Activated B cell treated with CpG ODN at 0.5 μM for 24 hours (primary cell): ENCODE results near the gene LMX1A. TPM values are rescaled to one million over a fixed set of nuclear protein-coding genes. Genes with fewer than 3 reads are reported as not detected.

ENCODE experiments used
- ATAC-seq: fragments of 200-7000 bp; cut with Tn5 transposase; one replicate; pipeline ENCODE4 v1.10.0; 2021; ENCODE audit warnings: low read depth, mild to moderate bottlenecking, moderate library complexity
- CTCF ChIA-PET: fragments of 350-600 bp; sonication (Branson Sonifier 250); formaldehyde crosslinking; loops from one replicate; lab custom pipeline; 2021; ENCODE audit warnings: antibody characterized with exemption; lab: Charles Lee
- POLR2A ChIA-PET: fragments of 350-600 bp; sonication (Branson Sonifier 250); formaldehyde crosslinking; loops from one replicate; lab custom pipeline; 2021; ENCODE audit warnings: antibody characterized with exemption; lab: Charles Lee
- DNase-seq: peaks from one replicate; pipeline ENCODE4 v3.0.0; 2022
- H3K27ac Mint-ChIP-seq: one replicate; pipeline ENCODE4 v1.8.0; 2020; ENCODE audit warnings: mixed read lengths
- H3K27me3 Mint-ChIP-seq: one replicate; pipeline ENCODE4 v1.8.0; 2021; ENCODE audit warnings: mixed read lengths
- H3K36me3 Mint-ChIP-seq: one replicate; pipeline ENCODE4 v1.8.0; 2021; ENCODE audit warnings: low read depth, mixed read lengths
- H3K4me1 Mint-ChIP-seq: one replicate; pipeline ENCODE4 v1.8.0; 2021; ENCODE audit warnings: mixed read lengths
- H3K4me3 Mint-ChIP-seq: one replicate; pipeline ENCODE4 v1.8.0; 2020; ENCODE audit warnings: mild to moderate bottlenecking, mixed read lengths
- H3K9me3 Mint-ChIP-seq: one replicate; pipeline ENCODE4 v1.8.0; 2020; ENCODE audit warnings: mixed read lengths
- intact Hi-C: fragments of 100-400 bp; cut with micrococcal nuclease; formaldehyde crosslinking; loops from one replicate; pipeline ENCODE4 v1.15.1; 2024
- total RNA-seq: library from RNA; stranded (reverse); gene quantifications from 2 replicates; pipeline ENCODE4 v1.2.3, GENCODE V29; 2022
- TF ChIP-seq, protein P1 (sequence below): fragments of 200-600 bp; IDR thresholded peaks from one replicate; pipeline ENCODE4 v1.8.0; 2022; ENCODE audit warnings: antibody characterized with exemption, mild to moderate bottlenecking

LMX1A gene
- total RNA-seq, 1 donor from 2014 or later: not detected

DNA sequence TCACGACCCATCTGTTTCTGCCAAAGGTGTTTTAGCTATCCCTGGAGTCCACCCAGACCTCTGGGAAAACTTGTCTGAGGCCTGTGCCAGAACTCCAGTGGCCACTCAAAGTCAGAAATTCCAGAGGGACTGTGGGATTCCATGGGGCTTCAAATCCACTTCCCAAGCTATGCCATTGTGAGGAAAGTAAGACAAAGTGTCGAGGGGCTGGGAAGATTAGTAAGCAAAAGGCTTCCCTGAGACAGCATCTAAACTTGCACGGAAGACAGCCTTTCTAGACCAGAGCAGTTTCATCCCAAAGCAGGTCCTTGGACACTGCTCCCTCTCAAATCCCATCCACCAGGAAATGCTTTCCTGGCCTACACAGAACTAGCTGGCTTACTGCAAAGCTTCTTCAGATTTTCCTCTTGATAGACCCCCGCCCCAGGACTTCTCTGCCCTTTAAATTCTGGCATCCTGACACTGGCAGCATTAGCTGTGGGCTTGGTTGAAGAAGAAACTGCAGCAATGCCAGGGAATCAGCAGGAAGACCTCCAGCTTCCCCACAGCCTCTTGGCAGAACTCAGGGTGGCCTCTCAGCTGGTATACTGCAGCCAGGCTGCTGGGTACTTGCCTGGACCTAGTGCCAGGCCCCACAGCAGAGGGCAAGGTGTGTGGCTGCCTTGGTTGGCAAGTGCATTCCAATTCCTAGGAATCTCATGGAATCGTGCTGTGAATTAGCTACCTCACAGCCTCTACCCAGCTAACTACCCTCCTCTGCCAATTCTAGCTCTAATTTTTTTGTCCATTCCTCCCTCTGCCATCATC lies 27.3 kb upstream of the LMX1A start:
- TF ChIP-seq, protein P1, sequence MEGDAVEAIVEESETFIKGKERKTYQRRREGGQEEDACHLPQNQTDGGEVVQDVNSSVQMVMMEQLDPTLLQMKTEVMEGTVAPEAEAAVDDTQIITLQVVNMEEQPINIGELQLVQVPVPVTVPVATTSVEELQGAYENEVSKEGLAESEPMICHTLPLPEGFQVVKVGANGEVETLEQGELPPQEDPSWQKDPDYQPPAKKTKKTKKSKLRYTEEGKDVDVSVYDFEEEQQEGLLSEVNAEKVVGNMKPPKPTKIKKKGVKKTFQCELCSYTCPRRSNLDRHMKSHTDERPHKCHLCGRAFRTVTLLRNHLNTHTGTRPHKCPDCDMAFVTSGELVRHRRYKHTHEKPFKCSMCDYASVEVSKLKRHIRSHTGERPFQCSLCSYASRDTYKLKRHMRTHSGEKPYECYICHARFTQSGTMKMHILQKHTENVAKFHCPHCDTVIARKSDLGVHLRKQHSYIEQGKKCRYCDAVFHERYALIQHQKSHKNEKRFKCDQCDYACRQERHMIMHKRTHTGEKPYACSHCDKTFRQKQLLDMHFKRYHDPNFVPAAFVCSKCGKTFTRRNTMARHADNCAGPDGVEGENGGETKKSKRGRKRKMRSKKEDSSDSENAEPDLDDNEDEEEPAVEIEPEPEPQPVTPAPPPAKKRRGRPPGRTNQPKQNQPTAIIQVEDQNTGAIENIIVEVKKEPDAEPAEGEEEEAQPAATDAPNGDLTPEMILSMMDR: no peak
- H3K9me3 Mint-ChIP-seq: no peaks in the 10 kb centered on the region
- H3K4me1 Mint-ChIP-seq: no peaks in the 10 kb centered on the region
- intact Hi-C loops: no loop called here
- H3K36me3 Mint-ChIP-seq: no peaks in the 10 kb centered on the region
- H3K4me3 Mint-ChIP-seq: no peak overlapping the region
- ATAC-seq (no peak), DNase-seq (no peak)
- peaks cover 70% of the 10 kb centered on the region for H3K27me3 Mint-ChIP-seq
- POLR2A ChIA-PET: no interaction called here
- CTCF ChIA-PET: interaction anchor here (1.6 kb wide), 1 partner anchor 10 kb away, joined by 6 read pairs; no protein-coding TSS in a partner anchor
- H3K27ac Mint-ChIP-seq: no peak overlapping the region

DNA sequence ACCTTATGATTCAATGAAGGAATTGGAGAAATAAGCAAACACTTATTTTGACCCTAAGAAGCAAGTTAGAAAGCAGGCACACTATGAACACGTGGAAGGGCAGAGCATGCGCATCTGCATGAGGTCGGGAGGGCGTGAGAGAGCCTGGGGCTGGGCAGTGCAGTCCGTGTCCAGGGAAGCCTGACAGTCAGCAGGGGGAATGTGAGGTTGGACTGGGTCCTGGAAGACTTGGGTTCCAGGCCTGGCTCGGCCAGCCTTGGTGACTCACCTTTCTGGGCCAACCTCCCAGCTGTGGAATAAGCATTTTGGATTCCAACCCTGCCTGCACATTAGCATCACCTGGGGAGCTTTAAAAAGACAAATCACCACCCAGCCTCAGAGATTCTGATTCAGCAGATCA lies 26.6 kb upstream of the LMX1A start:
- POLR2A ChIA-PET: no interaction called here
- CTCF ChIA-PET: interaction anchor here (1.6 kb wide), 1 partner anchor 10 kb away, joined by 6 read pairs; no protein-coding TSS in a partner anchor
- H3K27me3 Mint-ChIP-seq: peaks cover 64% of the 10 kb centered on the region
- no peaks in the 10 kb centered on the region for H3K36me3 Mint-ChIP-seq
- intact Hi-C loops: no loop called here
- H3K27ac Mint-ChIP-seq: no peak overlapping the region
- H3K9me3 Mint-ChIP-seq: no peaks in the 10 kb centered on the region
- H3K4me3 Mint-ChIP-seq: no peak overlapping the region
- TF ChIP-seq, protein P1: no peak
- DNase-seq: no peak
- H3K4me1 Mint-ChIP-seq: no peaks in the 10 kb centered on the region
- ATAC-seq: no peak

DNA sequence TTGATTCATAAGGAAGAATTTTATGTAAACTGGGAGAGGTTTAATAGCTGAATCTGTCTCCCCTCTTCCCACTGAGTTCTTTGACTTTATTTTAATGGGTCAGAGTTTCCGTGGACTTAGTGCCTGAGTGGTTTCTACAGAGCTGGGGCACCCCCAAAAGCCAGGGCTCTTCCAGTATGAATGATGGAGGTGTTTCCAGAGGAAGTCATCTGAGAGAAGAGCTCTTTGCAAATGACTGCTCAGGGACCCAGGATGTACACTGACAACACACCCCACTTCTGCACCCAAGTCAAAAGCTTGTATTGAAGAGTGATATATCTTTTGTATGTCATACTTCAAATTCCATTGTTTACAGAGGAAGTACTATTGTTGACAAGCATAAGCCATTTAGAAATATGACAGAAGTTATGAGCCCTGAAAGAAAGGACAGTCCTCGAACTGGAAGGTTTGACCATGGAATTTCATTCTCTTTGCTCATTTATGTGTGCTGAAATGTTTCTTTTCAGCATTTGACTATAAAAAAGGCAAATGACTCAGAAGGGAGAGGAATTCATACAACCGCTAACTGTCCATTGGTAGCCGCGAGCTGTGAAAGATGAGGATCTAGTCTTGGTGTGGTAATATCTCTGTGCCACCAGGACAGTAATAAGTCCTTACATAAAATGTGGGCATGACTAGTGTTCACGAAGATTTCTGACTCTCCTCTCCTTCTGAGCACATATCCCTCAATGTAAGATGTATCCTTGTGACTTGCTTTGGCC lies 25.4 kb upstream of the LMX1A start:
- ChIA-PET POLR2A (no interaction called here), CTCF (interaction anchor here (2.1 kb wide), 1 partner anchor 15 kb away, joined by 6 read pairs; no protein-coding TSS in a partner anchor)
- no peak overlapping the region for H3K4me3 Mint-ChIP-seq
- no peaks in the 10 kb centered on the region for H3K36me3 Mint-ChIP-seq
- peaks cover 61% of the 10 kb centered on the region for H3K27me3 Mint-ChIP-seq
- H3K27ac Mint-ChIP-seq: no peak overlapping the region
- H3K9me3 Mint-ChIP-seq: no peaks in the 10 kb centered on the region
- intact Hi-C loops: no loop called here
- peaks cover 3% of the 10 kb centered on the region for H3K4me1 Mint-ChIP-seq
- TF ChIP-seq, protein P1: no peak
- ATAC-seq: no peak
- no peak for DNase-seq

DNA sequence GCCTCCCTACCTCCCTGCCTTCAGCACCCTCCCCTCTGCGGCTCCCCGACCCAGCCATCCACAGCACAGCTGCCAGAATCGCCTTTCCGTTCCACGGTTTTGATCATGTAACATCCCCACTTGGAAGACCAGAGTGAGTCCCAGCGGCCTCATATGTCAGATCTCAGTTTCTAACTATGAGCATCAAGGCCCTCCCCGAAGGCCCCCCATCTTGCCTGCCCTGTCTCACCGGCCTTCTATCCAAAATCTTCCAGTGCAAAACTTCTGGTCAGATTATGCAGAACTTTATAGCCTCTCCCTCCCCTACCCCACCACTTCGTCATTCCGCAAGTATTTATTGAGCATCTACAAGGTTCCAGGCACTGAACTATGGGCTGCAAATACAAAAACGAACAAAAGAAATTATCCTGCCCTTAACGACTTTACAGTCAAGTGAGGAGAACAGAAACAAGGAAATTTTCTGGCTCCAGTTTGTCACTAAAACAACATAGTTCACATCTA lies 20.3 kb upstream of the LMX1A start:
- ChIA-PET POLR2A (no interaction called here), CTCF (interaction anchor here (1.7 to 2.4 kb wide), 2 partner anchors 10 to 17 kb away, joined by 6 to 9 read pairs; no protein-coding TSS in a partner anchor)
- H3K9me3 Mint-ChIP-seq: no peaks in the 10 kb centered on the region
- peaks cover 74% of the 10 kb centered on the region for H3K27me3 Mint-ChIP-seq
- peaks cover 19% of the 10 kb centered on the region for H3K4me1 Mint-ChIP-seq
- no peak overlapping the region for H3K27ac Mint-ChIP-seq
- TF ChIP-seq, protein P1: no peak
- peak overlapping the region; percentile 45 for H3K4me3 Mint-ChIP-seq
- H3K36me3 Mint-ChIP-seq: no peaks in the 10 kb centered on the region
- no peak for ATAC-seq
- intact Hi-C loops: no loop called here
- no peak for DNase-seq
